Measurements from ENCODE around the gene POLK. TPM values are rescaled to one million over a fixed set of nuclear protein-coding genes. Genes with fewer than 3 reads are reported as not detected.

The POLK gene
- total and polyA plus RNA-seq, 8 donors: 32.1 to 43.9 (median 34.1) TPM

- no peak overlapping the region for H3K4me3 ChIP-seq
- no peaks in the 10 kb centered on the region for H3K4me1 ChIP-seq
- no peaks in the 10 kb centered on the region for H3K27me3 ChIP-seq
- H3K27ac ChIP-seq: no peak overlapping the region
- DNase-seq (no peak), ATAC-seq (no peak)
- intact Hi-C loops (cut with DNase I): no loop called here
- H3K9me3 ChIP-seq: peaks cover 0 to 2% of the 10 kb centered on the region in 2 donors
- no peaks in the 10 kb centered on the region for H3K36me3 ChIP-seq
- no peak for TF ChIP-seq CTCF (IDR thresholded peaks at IDR 0.05)
Measured at GRCh38 chr5:75640826-75641225, 129.1 kb downstream of the POLK start.

- ATAC-seq (no peak), DNase-seq (no peak)
- no peaks in the 10 kb centered on the region for H3K27me3 ChIP-seq
- no peak overlapping the region for H3K27ac ChIP-seq
- H3K9me3 ChIP-seq: no peaks in the 10 kb centered on the region
- no peaks in the 10 kb centered on the region for H3K36me3 ChIP-seq
- H3K4me1 ChIP-seq: no peaks in the 10 kb centered on the region
- H3K4me3 ChIP-seq: no peak overlapping the region
- intact Hi-C loops (cut with DNase I): no loop called here
- TF ChIP-seq CTCF (IDR thresholded peaks at IDR 0.05): no peak
Measured at GRCh38 chr5:75648712-75649111, 137.0 kb downstream of the POLK start.

Other genes starting within 250 kb of the POLK start
- gene HMGCR, start 174.7 kb upstream of the POLK start, total RNA-seq: 100 to 1,000 TPM in 1 of 2 donors, 10 to 100 TPM in 1; 77.2 to 166 TPM
- 10 to 100 TPM; 37.2 to 61.5 (median 52.4) TPM for gene HMGCR, start 174.7 kb upstream of the POLK start, polyA plus RNA-seq (ENCODE audit: insufficient read length in 6 of 6)
- 10 to 100 TPM; 63.4 to 72.7 TPM for gene CERT1, start 262 bp upstream of the POLK start, total RNA-seq
- gene CERT1, start 262 bp upstream of the POLK start, polyA plus RNA-seq (ENCODE audit: insufficient read length in 6 of 6): 10 to 100 TPM; 49.2 to 61.6 (median 55.2) TPM
- gene ANKDD1B, start 99.6 kb downstream of the POLK start, total RNA-seq: 1 to 10 TPM; 3.0 to 3.3 TPM
- gene ANKDD1B, start 99.6 kb downstream of the POLK start, polyA plus RNA-seq (ENCODE audit: insufficient read length in 6 of 6): 1 to 10 TPM; 3.0 to 4.9 (median 4.4) TPM
- gene POC5, start 205.5 kb downstream of the POLK start, total RNA-seq: 10 to 100 TPM; 10.7 to 10.9 TPM
- gene POC5, start 205.5 kb downstream of the POLK start, polyA plus RNA-seq (ENCODE audit: insufficient read length in 6 of 6): 10 to 100 TPM; 18.0 to 24.7 (median 20.0) TPM

Data from left lung (tissue), 10 donors.